Aorta (tissue), 5 donors: ENCODE results near the gene PCDH9. TPM values are rescaled to one million over a fixed set of nuclear protein-coding genes. Genes with fewer than 3 reads are reported as not detected.

Source experiments
- ATAC-seq: fragments of 200-7000 bp; cut with Tn5 transposase; one replicate; pipeline ENCODE4 v1.9.1; 2022; ENCODE audit warnings: moderate library complexity; ENCODE audit not compliant: low FRiP score
- DNase-seq, 2 donors: peaks; one replicate each; pipeline ENCODE4 v3.0.0-alpha.2; 2020
- H3K27ac ChIP-seq, 2 donors: one replicate each; pipeline ENCODE4 v1.5.1; 2013; ENCODE audit warnings: low read length in 2 of 2, mild to moderate bottlenecking in 2 of 2, moderate library complexity in 2 of 2, control low read depth in 1 of 2, inconsistent platforms in 1 of 2, low read depth in 1 of 2
- H3K27me3 ChIP-seq, 2 donors: one replicate each; pipeline ENCODE4 v1.6.1; 2013; ENCODE audit warnings: control low read depth in 1 of 2, low read length in 1 of 2, mild to moderate bottlenecking in 1 of 2, moderate library complexity in 1 of 2; ENCODE audit not compliant: insufficient read depth in 2 of 2, control insufficient read depth in 1 of 2
- H3K36me3 ChIP-seq, 2 donors: one replicate each; pipeline ENCODE4 v1.6.1; 2013; ENCODE audit warnings: control low read depth in 1 of 2, low read length in 1 of 2, mild to moderate bottlenecking in 1 of 2; ENCODE audit not compliant: insufficient read depth in 2 of 2, control insufficient read depth in 1 of 2
- H3K4me1 ChIP-seq, 2 donors: one replicate each; pipeline ENCODE4 v1.6.1; 2013; ENCODE audit warnings: low read length in 2 of 2, control low read depth in 1 of 2, mild to moderate bottlenecking in 1 of 2, moderate library complexity in 1 of 2; ENCODE audit not compliant: insufficient read depth in 2 of 2, control insufficient read depth in 1 of 2
- H3K4me3 ChIP-seq, 2 donors: one replicate each; pipeline ENCODE4 v1.5.1; 2013; ENCODE audit warnings: low read length in 2 of 2, control low read depth in 1 of 2, mild to moderate bottlenecking in 1 of 2
- H3K9me3 ChIP-seq: one replicate; pipeline ENCODE4 v1.6.1; 2013; ENCODE audit warnings: mild to moderate bottlenecking, low read length; ENCODE audit not compliant: control insufficient read depth
- WGBS, 2 donors: extraction: QIAGEN DNeasy Blood & Tissue Kit; methylation state at CpG; one replicate each; pipeline ENCODE4 v1.1.7; 2013; 5-methylcytosine and 5-hydroxymethylcytosine counted together
- intact Hi-C, 2 donors: fragments of 100-400 bp; cut with DNase I; formaldehyde crosslinking; loops; one replicate each; pipeline versions ENCODE4 v1.14.2 to v1.15.0; 2022
- polyA plus RNA-seq, 2 donors: library from polyadenylated mRNA; stranded (reverse); fragments of 200-250 nt; gene quantifications; one replicate each; pipeline ENCODE4 v1.2.3, GENCODE V29; 2013
- total RNA-seq, 2 donors: library from RNA; stranded (reverse); fragmentation: NEBNext Ultra II Directional; extraction: Animal tissue kit (Norgen Biotek cat#: 25700); gene quantifications; one replicate each; pipeline ENCODE4 v1.2.1, GENCODE V29; 2021
- donor health status: healthy with polysubstance abuse.
- donor health status: Bipolar disorder and iron deficiency.
- donor health status: DM: no; HTN: no; CAD: no.
- donor health status: DM: no; HTN: no; CAD: no.
- donor health status: DM: yes; HTN: yes; CAD: no.

The PCDH9 gene
- total and polyA plus RNA-seq, 4 donors: 0.38 to 6.3 (median 4.2) TPM

- Histone ChIP-seq H3K27me3 (no peaks in the 10 kb centered on the region), H3K27ac (no peak overlapping the region), H3K4me3 (no peak overlapping the region), H3K4me1 (no peaks in the 10 kb centered on the region), H3K36me3 (no peaks in the 10 kb centered on the region), H3K9me3 (no peaks in the 10 kb centered on the region)
- 57 to 65% methylated on average over 1 of the region's 1 CpG for WGBS, 2 donors
- no peak for DNase-seq
- ATAC-seq: no peak
- intact Hi-C loops: no loop called here
These were observed 307.7 kb downstream of the PCDH9 start for GRCh38 chr13:66922444-66922843.

- intact Hi-C loops: no loop called here
- ATAC-seq (no peak), DNase-seq (no peak)
- no peaks in the 10 kb centered on the region for H3K27me3 ChIP-seq
- WGBS, 2 donors: 42 to 47% methylated on average over 5 of the region's 5 CpGs
- no peaks in the 10 kb centered on the region for H3K4me1 ChIP-seq
- H3K4me3 ChIP-seq: no peak overlapping the region
- no peaks in the 10 kb centered on the region for H3K9me3 ChIP-seq
- no peaks in the 10 kb centered on the region for H3K36me3 ChIP-seq
- H3K27ac ChIP-seq: no peak overlapping the region
These were observed 308.7 kb downstream of the PCDH9 start for GRCh38 chr13:66921437-66921836.

DNA sequence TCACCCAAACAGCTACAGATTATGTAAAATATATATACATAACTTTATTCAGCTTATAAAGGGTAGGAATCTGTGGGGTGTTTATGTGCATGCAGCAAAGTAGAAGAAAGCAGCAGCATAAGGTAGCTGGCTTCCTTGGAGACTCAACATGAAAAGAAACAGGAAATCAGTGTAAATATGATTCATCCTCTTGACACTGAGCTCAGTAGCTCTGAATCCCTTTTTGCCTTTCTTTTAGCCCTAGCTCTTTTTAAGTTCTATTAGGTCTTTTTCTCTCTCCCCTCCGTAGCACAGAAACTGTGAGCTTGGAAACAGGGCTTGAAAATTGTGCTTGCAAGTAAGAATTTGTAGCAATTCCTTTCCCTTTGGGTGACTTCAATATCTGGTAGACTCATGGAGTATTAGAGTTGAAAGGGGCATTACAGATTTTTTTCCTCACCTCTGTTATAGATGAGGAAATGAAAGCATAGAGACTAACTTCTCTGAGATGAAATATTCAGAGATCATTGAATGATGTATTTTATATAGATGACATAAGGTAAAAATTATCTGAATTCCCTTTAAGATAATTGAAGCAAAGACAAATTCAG lies 314.4 kb downstream of the PCDH9 start:
- ATAC-seq (no peak), DNase-seq (no peak)
- Histone ChIP-seq H3K4me1 (no peaks in the 10 kb centered on the region), H3K9me3 (no peaks in the 10 kb centered on the region), H3K4me3 (no peak overlapping the region), H3K27me3 (no peaks in the 10 kb centered on the region), H3K27ac (no peak overlapping the region), H3K36me3 (no peaks in the 10 kb centered on the region)
- 64 to 84% methylated on average over 1 of the region's 1 CpG for whole genome bisulfite sequencing, 2 donors
- intact Hi-C loops: no loop called here

DNA sequence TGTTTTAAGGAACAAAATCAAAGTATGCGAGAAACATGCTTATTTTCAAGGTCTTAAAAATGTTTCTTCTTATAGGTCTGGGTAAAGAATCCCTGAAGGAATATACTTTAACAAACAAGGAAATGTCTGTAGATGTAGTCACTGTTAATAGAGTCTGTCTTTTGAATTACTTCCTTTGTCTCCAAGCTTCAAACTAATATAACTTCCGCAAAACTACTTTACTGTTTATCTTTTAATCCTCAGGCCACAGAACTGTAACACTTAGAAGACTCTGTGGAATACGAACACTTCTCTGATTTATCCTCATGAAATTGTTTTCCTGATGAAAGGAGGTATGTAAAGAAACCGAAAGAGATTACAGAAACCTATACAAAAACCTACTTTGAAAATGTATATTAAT lies 316.0 kb downstream of the PCDH9 start:
- Histone ChIP-seq H3K4me3 (no peak overlapping the region), H3K27ac (no peak overlapping the region), H3K4me1 (no peaks in the 10 kb centered on the region), H3K27me3 (no peaks in the 10 kb centered on the region), H3K9me3 (no peaks in the 10 kb centered on the region), H3K36me3 (no peaks in the 10 kb centered on the region)
- DNase-seq: no peak
- intact Hi-C loops: no loop called here
- no peak for ATAC-seq
- 60 to 65% methylated on average over 4 of the region's 4 CpGs for WGBS, 2 donors

DNA sequence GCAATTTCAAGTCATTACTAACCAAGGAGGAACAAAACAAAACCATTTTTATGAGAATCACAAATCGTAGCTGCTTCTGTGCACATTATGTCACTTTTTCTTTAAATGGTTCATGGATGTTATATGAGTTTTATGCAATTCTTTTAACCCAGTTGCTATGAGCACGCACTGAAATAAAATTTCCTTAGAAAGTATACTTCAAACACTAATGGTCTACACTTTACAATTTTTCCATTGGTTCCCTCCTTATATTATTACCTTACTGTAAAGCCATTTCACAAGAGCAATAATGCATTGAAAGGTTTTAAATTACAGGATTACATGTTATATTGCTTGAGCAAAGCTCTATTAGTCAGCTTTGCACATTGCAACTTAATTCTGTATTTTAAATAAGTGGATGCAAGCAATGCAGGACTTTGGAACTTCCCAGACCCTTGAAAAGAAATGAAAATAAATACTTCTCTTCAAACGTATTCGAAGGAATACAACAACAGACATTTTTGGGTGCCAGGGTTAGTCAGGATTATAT lies 318.7 kb downstream of the PCDH9 start:
- WGBS, 2 donors: 73 to 78% methylated on average over 4 of the region's 4 CpGs
- Histone ChIP-seq H3K27me3 (no peaks in the 10 kb centered on the region), H3K4me1 (no peaks in the 10 kb centered on the region), H3K36me3 (no peaks in the 10 kb centered on the region), H3K4me3 (no peak overlapping the region), H3K27ac (no peak overlapping the region), H3K9me3 (no peaks in the 10 kb centered on the region)
- DNase-seq: no peak
- intact Hi-C loops: no loop called here
- no peak for ATAC-seq

DNA sequence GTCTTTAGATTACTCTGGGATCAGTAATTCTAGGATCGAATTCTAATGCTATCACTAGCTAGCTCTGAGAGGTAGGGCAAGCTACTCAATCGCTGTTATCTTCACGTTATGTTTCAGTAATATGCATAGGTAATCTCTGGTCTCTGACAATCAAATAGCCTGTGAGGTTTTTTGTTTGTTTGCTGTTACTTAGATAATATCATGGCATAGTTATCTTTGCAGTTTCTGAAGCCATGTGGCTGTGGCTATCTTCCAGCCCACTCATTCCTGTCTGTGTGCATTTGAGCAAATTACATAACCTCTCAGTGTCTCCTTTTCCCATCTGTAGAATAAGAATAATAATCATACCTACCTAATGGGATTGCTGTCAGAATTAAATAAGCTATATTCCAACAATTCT lies 330.2 kb downstream of the PCDH9 start:
- Histone ChIP-seq H3K4me1 (no peaks in the 10 kb centered on the region), H3K27me3 (no peaks in the 10 kb centered on the region), H3K36me3 (no peaks in the 10 kb centered on the region), H3K9me3 (no peaks in the 10 kb centered on the region), H3K27ac (no peak overlapping the region), H3K4me3 (no peak overlapping the region)
- ATAC-seq (no peak), DNase-seq (no peak)
- intact Hi-C loops: no loop called here
- 77 to 82% methylated on average over 3 of the region's 3 CpGs for WGBS, 2 donors

GRCh38 chr13:66896933-66897332 lies 333.2 kb downstream of the PCDH9 start:
- Histone ChIP-seq H3K4me3 (no peak overlapping the region), H3K9me3 (no peaks in the 10 kb centered on the region), H3K27me3 (no peaks in the 10 kb centered on the region), H3K4me1 (no peaks in the 10 kb centered on the region), H3K36me3 (no peaks in the 10 kb centered on the region), H3K27ac (no peak overlapping the region)
- DNase-seq (no peak), ATAC-seq (no peak)
- intact Hi-C loops: no loop called here
- WGBS, 2 donors: 13% methylated on average over 1 of the region's 1 CpG

DNA sequence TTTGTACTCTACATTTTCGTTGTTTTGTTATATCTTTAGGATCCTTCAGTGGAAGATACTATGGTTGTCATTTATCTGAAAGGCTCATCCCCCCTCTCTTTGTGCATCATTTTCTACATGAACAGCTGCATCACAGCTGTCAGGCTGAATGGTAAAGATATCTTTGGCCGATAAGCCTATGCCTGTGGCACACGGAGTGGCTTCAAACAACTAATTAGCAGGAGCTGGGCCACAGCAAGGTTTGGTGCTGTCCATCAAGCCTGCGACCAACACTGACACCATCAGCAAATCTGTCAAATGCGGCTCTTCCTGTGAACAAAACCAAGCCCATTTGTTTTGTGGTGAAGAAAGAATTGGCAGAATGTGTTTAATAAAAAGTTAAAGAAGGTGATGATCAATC lies 334.4 kb downstream of the PCDH9 start:
- DNase-seq: no peak
- Histone ChIP-seq H3K4me1 (no peaks in the 10 kb centered on the region), H3K36me3 (no peaks in the 10 kb centered on the region), H3K27me3 (no peaks in the 10 kb centered on the region), H3K4me3 (no peak overlapping the region), H3K27ac (no peak overlapping the region), H3K9me3 (no peaks in the 10 kb centered on the region)
- 61 to 72% methylated on average over 5 of the region's 5 CpGs for WGBS, 2 donors
- intact Hi-C loops: no loop called here
- no peak for ATAC-seq

GRCh38 chr13:66895320-66895719 lies 334.8 kb downstream of the PCDH9 start:
- no peak overlapping the region for H3K27ac ChIP-seq
- H3K36me3 ChIP-seq: no peaks in the 10 kb centered on the region
- no peak for DNase-seq
- no peaks in the 10 kb centered on the region for H3K27me3 ChIP-seq
- WGBS, 2 donors: 94 to 97% methylated on average over 3 of the region's 3 CpGs
- intact Hi-C loops: no loop called here
- no peak for ATAC-seq
- H3K4me3 ChIP-seq: no peak overlapping the region
- no peaks in the 10 kb centered on the region for H3K4me1 ChIP-seq
- H3K9me3 ChIP-seq: no peaks in the 10 kb centered on the region
